ENCODE data around the gene CRTC1.

The CRTC1 gene

GRCh38 chr19:18768046-18768771 is 84.7 kb downstream of the CRTC1 start:
- no peak overlapping the region for H3K4me3 Mint-ChIP-seq
- H3K27me3 Mint-ChIP-seq, result no peaks in the 10 kb centered on the region
- H3K9me3 Mint-ChIP-seq, result no peaks in the 10 kb centered on the region
- H3K27ac Mint-ChIP-seq, result no peak overlapping the region
- no peaks in the 10 kb centered on the region for H3K4me1 Mint-ChIP-seq
- no peak for DNase-seq
- peak; percentile 25 for ATAC-seq

- H3K4me1 Mint-ChIP-seq, result no peaks in the 10 kb centered on the region
- H3K27ac Mint-ChIP-seq, result no peak overlapping the region
- H3K27me3 Mint-ChIP-seq, result no peaks in the 10 kb centered on the region
- no peak for DNase-seq
- no peak for ATAC-seq
- no peaks in the 10 kb centered on the region for H3K9me3 Mint-ChIP-seq
- no peak overlapping the region for H3K4me3 Mint-ChIP-seq
These were observed 85.8 kb downstream of the CRTC1 start for GRCh38 chr19:18768997-18769891.

- H3K4me1 Mint-ChIP-seq, result no peaks in the 10 kb centered on the region
- no peak overlapping the region for H3K27ac Mint-ChIP-seq
- no peak overlapping the region for H3K4me3 Mint-ChIP-seq
- no peak for ATAC-seq
- DNase-seq, result no peak
- H3K27me3 Mint-ChIP-seq, result no peaks in the 10 kb centered on the region
- H3K9me3 Mint-ChIP-seq, result no peaks in the 10 kb centered on the region
These were observed 86.6 kb downstream of the CRTC1 start for GRCh38 chr19:18769989-18770528.

- no peak overlapping the region for H3K4me3 Mint-ChIP-seq
- H3K9me3 Mint-ChIP-seq, result no peaks in the 10 kb centered on the region
- no peak for DNase-seq
- H3K27me3 Mint-ChIP-seq, result no peaks in the 10 kb centered on the region
- no peaks in the 10 kb centered on the region for H3K4me1 Mint-ChIP-seq
- no peak for ATAC-seq
- H3K27ac Mint-ChIP-seq, result no peak overlapping the region
These were observed 87.3 kb downstream of the CRTC1 start for GRCh38 chr19:18770663-18771327.

GRCh38 chr19:18771328-18772242 is 88.1 kb downstream of the CRTC1 start:
- DNase-seq (no peak), ATAC-seq (no peak)
- H3K27ac Mint-ChIP-seq, result peak overlapping the region in 1 of 2 donors; percentile 63
- no peaks in the 10 kb centered on the region for H3K27me3 Mint-ChIP-seq
- no peaks in the 10 kb centered on the region for H3K9me3 Mint-ChIP-seq
- H3K4me3 Mint-ChIP-seq, result no peak overlapping the region
- H3K4me1 Mint-ChIP-seq, result no peaks in the 10 kb centered on the region

GRCh38 chr19:18772620-18773587 is 89.4 kb downstream of the CRTC1 start:
- H3K27me3 Mint-ChIP-seq, result no peaks in the 10 kb centered on the region
- H3K4me3 Mint-ChIP-seq, result no peak overlapping the region
- ATAC-seq (no peak), DNase-seq (no peak)
- no peak overlapping the region for H3K27ac Mint-ChIP-seq
- peaks cover 3% of the 10 kb centered on the region for H3K4me1 Mint-ChIP-seq
- H3K9me3 Mint-ChIP-seq, result no peaks in the 10 kb centered on the region

GRCh38 chr19:18773682-18774081 is 90.2 kb downstream of the CRTC1 start:
- Mint-ChIP-seq H3K9me3 (no peaks in the 10 kb centered on the region), H3K27me3 (no peaks in the 10 kb centered on the region), H3K4me3 (no peak overlapping the region), H3K27ac (no peak overlapping the region), H3K4me1 (peaks cover 11% of the 10 kb centered on the region)
- DNase-seq (no peak), ATAC-seq (no peak)

- DNase-seq (no peak), ATAC-seq (no peak)
- H3K27ac Mint-ChIP-seq, result no peak overlapping the region
- H3K4me3 Mint-ChIP-seq, result no peak overlapping the region
- H3K4me1 Mint-ChIP-seq, result peaks cover 11% of the 10 kb centered on the region
- no peaks in the 10 kb centered on the region for H3K9me3 Mint-ChIP-seq
- no peaks in the 10 kb centered on the region for H3K27me3 Mint-ChIP-seq
These were observed 90.6 kb downstream of the CRTC1 start for GRCh38 chr19:18774107-18774506.

- no peaks in the 10 kb centered on the region for H3K9me3 Mint-ChIP-seq
- DNase-seq (no peak), ATAC-seq (peak; percentile 24)
- H3K27ac Mint-ChIP-seq, result no peak overlapping the region
- no peak overlapping the region for H3K4me3 Mint-ChIP-seq
- H3K4me1 Mint-ChIP-seq, result peaks cover 11% of the 10 kb centered on the region
- no peaks in the 10 kb centered on the region for H3K27me3 Mint-ChIP-seq
These were observed 91.4 kb downstream of the CRTC1 start for GRCh38 chr19:18774782-18775444.

- no peak for ATAC-seq
- H3K27me3 Mint-ChIP-seq, result no peaks in the 10 kb centered on the region
- H3K4me3 Mint-ChIP-seq, result no peak overlapping the region
- DNase-seq, result no peak
- peaks cover 11% of the 10 kb centered on the region for H3K4me1 Mint-ChIP-seq
- no peak overlapping the region for H3K27ac Mint-ChIP-seq
- H3K9me3 Mint-ChIP-seq, result no peaks in the 10 kb centered on the region
These were observed 92.3 kb downstream of the CRTC1 start for GRCh38 chr19:18775586-18776287.

- Mint-ChIP-seq H3K27me3 (no peaks in the 10 kb centered on the region), H3K4me1 (peaks cover 11% of the 10 kb centered on the region), H3K4me3 (no peak overlapping the region), H3K9me3 (no peaks in the 10 kb centered on the region), H3K27ac (no peak overlapping the region)
- no peak for DNase-seq
- ATAC-seq, result no peak
These were observed 92.8 kb downstream of the CRTC1 start for GRCh38 chr19:18776288-18776594.

GRCh38 chr19:18776736-18777135 is 93.3 kb downstream of the CRTC1 start:
- no peak overlapping the region for H3K27ac Mint-ChIP-seq
- no peaks in the 10 kb centered on the region for H3K9me3 Mint-ChIP-seq
- peaks cover 11% of the 10 kb centered on the region for H3K4me1 Mint-ChIP-seq
- no peaks in the 10 kb centered on the region for H3K27me3 Mint-ChIP-seq
- DNase-seq (no peak), ATAC-seq (no peak)
- no peak overlapping the region for H3K4me3 Mint-ChIP-seq

Data from stimulated activated naive CD8-positive, alpha-beta T cell treated with anti-CD3 and anti-CD28 coated beads, Interleukin-15, amount 100 ng/mL, for 72 hours (primary cell).